H1 (cell line): ENCODE data around the gene HNRNPU. TPM values are rescaled to one million over a fixed set of nuclear protein-coding genes. Genes with fewer than 3 reads are reported as not detected.
A peak's percentile ranks its signal among the peaks of the same experiment; 100 is the strongest.

Experiments used
- CBX8 ChIP-seq: fragments of 300-800, 300-1000 bp; sonication (generic); IDR thresholded peaks from 2 replicates; pipeline ENCODE4 v1.7.1; 2016; ENCODE audit warnings: low read depth, low read length, borderline replicate concordance
- CHD7 ChIP-seq: fragments of 300-600 bp; sonication (generic); IDR thresholded peaks from 2 replicates; pipeline ENCODE4 v1.7.1; 2012; ENCODE audit warnings: low read length, moderate library complexity, mild to moderate bottlenecking, inconsistent platforms; ENCODE audit not compliant: insufficient replicate concordance
- CREB1 ChIP-seq: IDR thresholded peaks from 2 replicates; pipeline ENCODE4 v1.6.1; 2012; ENCODE audit warnings: inconsistent platforms
- HDAC6 ChIP-seq: IDR thresholded peaks from one replicate; pipeline ENCODE4 v1.7.1; 2012; ENCODE audit warnings: low read depth, mild to moderate bottlenecking, inconsistent platforms, low read length, moderate library complexity
- JUN ChIP-seq: IDR thresholded peaks from 2 replicates; pipeline ENCODE4 v1.6.1; 2011; ENCODE audit warnings: low read depth, mild to moderate bottlenecking, improper control_type of control experiment, low read length
- JUND ChIP-seq: IDR thresholded peaks from 2 replicates; pipeline ENCODE4 v1.6.1; 2011; ENCODE audit warnings: mild to moderate bottlenecking, improper control_type of control experiment, low read length
- SIX5 ChIP-seq: IDR thresholded peaks from 2 replicates; pipeline ENCODE4 v1.6.1; 2011; ENCODE audit warnings: mild to moderate bottlenecking, low read depth, low read length
- TAF1 ChIP-seq: IDR thresholded peaks from 2 replicates; pipeline ENCODE4 v1.6.1; 2011; ENCODE audit warnings: mild to moderate bottlenecking, low read depth, low read length
- TBP ChIP-seq: IDR thresholded peaks from 2 replicates; pipeline ENCODE4 v1.6.1; 2011; ENCODE audit warnings: low read depth, low read length, improper control_type of control experiment
- YY1 ChIP-seq: IDR thresholded peaks from 2 replicates; pipeline ENCODE4 v1.6.1; 2011; ENCODE audit warnings: low read depth, mild to moderate bottlenecking, low read length
- polyA plus RNA-seq, 7 experiments: library from polyadenylated mRNA; depleted of rRNA in 3 of 7; stranded (reverse) in 5 of 7; unstranded in 2 of 7; fragments of >200 nt in 5 of 7; fragments of 200-250 nt in 2 of 7; gene quantifications; 1 replicate in 5 of 7; 2 replicates in 1 of 7; 4 replicates in 1 of 7; pipeline versions ENCODE4 v1.2.1 to v1.2.3, GENCODE V29; 2011 to 2013; ENCODE audit warnings: missing spikeins in 2 of 7, mixed read lengths in 2 of 7
- total RNA-seq: library from RNA; stranded (reverse); fragmentation: NEBNext Ultra II Directional; extraction: Animal tissue kit (Norgen Biotek cat#: 25700); gene quantifications from 2 replicates; pipeline ENCODE4 v1.2.1, GENCODE V29; 2021
- TF ChIP-seq, protein P1 (sequence below): IDR thresholded peaks from 2 replicates; pipeline ENCODE4 v1.6.1; 2012; ENCODE audit warnings: inconsistent platforms

Gene HNRNPU
- total and polyA plus RNA-seq, 2 of the 8 experiments (the other 6 are each of a cell fraction or from before 2014, with no cell fraction given), result 95.6 to 606 TPM

GRCh38 chr1:244834543-244835275 lies 29.6 kb downstream of the HNRNPU start (continued):
- TF ChIP-seq CHD7, result no peak
- 0 out of 2 replicates have a peak, but pooled peaks have one; percentile 11 for TF ChIP-seq JUND
- TF ChIP-seq CBX8, result no peak
- peak; percentile 72 for TF ChIP-seq TBP
- TF ChIP-seq HDAC6, result no peak
- TF ChIP-seq SIX5, result no peak
- peak; percentile 54 for TF ChIP-seq CREB1
- no peak for TF ChIP-seq TAF1
- TF ChIP-seq YY1, result peak; percentile 89
- TF ChIP-seq, protein P1, sequence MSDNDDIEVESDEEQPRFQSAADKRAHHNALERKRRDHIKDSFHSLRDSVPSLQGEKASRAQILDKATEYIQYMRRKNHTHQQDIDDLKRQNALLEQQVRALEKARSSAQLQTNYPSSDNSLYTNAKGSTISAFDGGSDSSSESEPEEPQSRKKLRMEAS, result peak; percentile 89
- no peak for TF ChIP-seq JUN
